NOMO-1 treated with dmso at 0.1 percent for 144 hours (cell line): Measurements from ENCODE around the gene PERCC1.

Source experiments
- DNase-seq: peaks from one replicate; lab custom pipeline; 2025; ENCODE audit not compliant: unreplicated experiment; lab: John Stamatoyannopoulos, UW

PERCC1 gene

GRCh38 chr16:1430759-1431496 lies at the start of gene PERCC1:
Gene PERCC1 (plus strand): TSS chr16:1431078. CDS start chr16:1432594, 1,516 bp downstream.
- no peak for DNase-seq

GRCh38 chr16:1381612-1382406 lies 49.1 kb upstream of the PERCC1 start:
- no peak for DNase-seq

GRCh38 chr16:1383556-1383955 lies 47.3 kb upstream of the PERCC1 start:
- DNase-seq = no peak

- no peak for DNase-seq
Observed at GRCh38 chr16:1385232-1385631, 45.6 kb upstream of the PERCC1 start.

- no peak for DNase-seq
Observed at GRCh38 chr16:1387331-1387730, 43.5 kb upstream of the PERCC1 start.

- no peak for DNase-seq
Observed at GRCh38 chr16:1389762-1390161, 41.1 kb upstream of the PERCC1 start.

GRCh38 chr16:1390239-1390779 lies 40.6 kb upstream of the PERCC1 start:
- DNase-seq = no peak

GRCh38 chr16:1392826-1393225 lies 38.1 kb upstream of the PERCC1 start:
- no peak for DNase-seq

GRCh38 chr16:1393613-1394176 lies 37.2 kb upstream of the PERCC1 start:
- DNase-seq = no peak

- no peak for DNase-seq
Observed at GRCh38 chr16:1394367-1394951, 36.4 kb upstream of the PERCC1 start.

GRCh38 chr16:1395444-1396031 lies 35.3 kb upstream of the PERCC1 start:
- no peak for DNase-seq

GRCh38 chr16:1397779-1398178 lies 33.1 kb upstream of the PERCC1 start:
- no peak for DNase-seq

- no peak for DNase-seq
Observed at GRCh38 chr16:1398351-1398750, 32.5 kb upstream of the PERCC1 start.

GRCh38 chr16:1398826-1399581 lies 31.9 kb upstream of the PERCC1 start:
- no peak for DNase-seq

GRCh38 chr16:1401061-1401757 lies 29.7 kb upstream of the PERCC1 start:
- no peak for DNase-seq

GRCh38 chr16:1401758-1402154 lies 29.1 kb upstream of the PERCC1 start:
- DNase-seq = no peak

GRCh38 chr16:1403036-1403435 lies 27.8 kb upstream of the PERCC1 start:
- DNase-seq = no peak

- DNase-seq = no peak
Observed at GRCh38 chr16:1403733-1404132, 27.1 kb upstream of the PERCC1 start.

- DNase-seq = no peak
Observed at GRCh38 chr16:1407753-1408152, 23.1 kb upstream of the PERCC1 start.
